Mucosa of descending colon (tissue), 3 donors: ENCODE results near the gene SEC31A. TPM values are rescaled to one million over a fixed set of nuclear protein-coding genes. Genes with fewer than 3 reads are reported as not detected.

Experiments used
- ATAC-seq: fragments of 200-7000 bp; cut with Tn5 transposase; one replicate; pipeline ENCODE4 v1.9.1; 2020; ENCODE audit warnings: mild to moderate bottlenecking, moderate library complexity
- DNase-seq, 3 donors: peaks; one replicate each; pipeline ENCODE4 v3.0.0-alpha.2; 2020
- H3K36me3 ChIP-seq: fragments of 200-600 bp; one replicate; pipeline ENCODE4 v1.8.0; 2021; ENCODE audit warnings: low read depth, mild to moderate bottlenecking
- H3K4me1 ChIP-seq: fragments of 200-600 bp; one replicate; pipeline ENCODE4 v1.8.0; 2021; ENCODE audit warnings: low read depth, mild to moderate bottlenecking
- H3K4me3 ChIP-seq: fragments of 200-600 bp; one replicate; pipeline ENCODE4 v1.8.0; 2021; ENCODE audit warnings: mild to moderate bottlenecking
- H3K9me3 ChIP-seq: fragments of 200-600 bp; one replicate; pipeline ENCODE4 v1.8.0; 2021; ENCODE audit warnings: mild to moderate bottlenecking
- CTCF ChIP-seq: fragments of 200-600 bp; IDR thresholded peaks from one replicate; pipeline ENCODE4 v1.8.0; 2022; ENCODE audit warnings: antibody characterized with exemption, mild to moderate bottlenecking
- intact Hi-C, 2 donors: fragments of 100-400 bp; cut with DNase I in 1 of 2; cut with micrococcal nuclease in 1 of 2; formaldehyde crosslinking; loops; one replicate each; pipeline versions ENCODE4 v1.11.0 to v1.11.1; 2022; cut with DNase I, micrococcal nuclease
- total RNA-seq, 3 donors: library from RNA; stranded (reverse); fragmentation: NEBNext Ultra II Directional in 2 of 3; extraction: Animal tissue kit (Norgen Biotek cat#: 25700) in 2 of 3; gene quantifications; one replicate each; pipeline versions ENCODE4 v1.2.1 to v1.2.4, GENCODE V29; 2021 to 2023
- donor health status: DM: no; HTN: no; CAD: no; lungs with moderate emphysema.
- donor health status: DM: no; HTN: no; CAD: no.
- donor health status: DM: no; HTN: yes; CAD: no.

Gene SEC31A
- total RNA-seq, 3 donors from 2014 or later = 167 to 179 (median 176) TPM

GRCh38 chr4:82791179-82791578 is 99.8 kb downstream of the SEC31A start:
- intact Hi-C loops = no loop called here
- ATAC-seq = no peak

GRCh38 chr4:82790060-82790660 is 100.8 kb downstream of the SEC31A start:
- ATAC-seq = no peak
- no peak for DNase-seq
- Histone ChIP-seq H3K4me1 (no peaks in the 10 kb centered on the region), H3K36me3 (no peaks in the 10 kb centered on the region), H3K9me3 (no peaks in the 10 kb centered on the region), H3K4me3 (no peak overlapping the region)
- intact Hi-C loops = no loop called here
- TF ChIP-seq CTCF = no peak

More at GRCh38 chr4:82791179-82791578, 99.8 kb downstream of the SEC31A start:
- Histone ChIP-seq H3K36me3 (no peaks in the 10 kb centered on the region), H3K4me3 (no peak overlapping the region), H3K9me3 (no peaks in the 10 kb centered on the region), H3K4me1 (no peaks in the 10 kb centered on the region)
- DNase-seq = no peak
- TF ChIP-seq CTCF = no peak

- no peak for TF ChIP-seq CTCF
- no peaks in the 10 kb centered on the region for H3K4me1 ChIP-seq
- ATAC-seq = no peak
- intact Hi-C loops = no loop called here
- H3K4me3 ChIP-seq = no peak overlapping the region
- no peaks in the 10 kb centered on the region for H3K9me3 ChIP-seq
- no peak for DNase-seq
- no peaks in the 10 kb centered on the region for H3K36me3 ChIP-seq
Measured at GRCh38 chr4:82789025-82789776, 101.8 kb downstream of the SEC31A start.

GRCh38 chr4:82787342-82787741 is 103.6 kb downstream of the SEC31A start:
- Histone ChIP-seq H3K36me3 (no peaks in the 10 kb centered on the region), H3K4me1 (no peaks in the 10 kb centered on the region), H3K4me3 (no peak overlapping the region), H3K9me3 (no peaks in the 10 kb centered on the region)
- ATAC-seq (no peak), DNase-seq (no peak)
- intact Hi-C loops = no loop called here
- no peak for TF ChIP-seq CTCF

GRCh38 chr4:82786828-82787227 is 104.1 kb downstream of the SEC31A start:
- H3K9me3 ChIP-seq = no peaks in the 10 kb centered on the region
- no peaks in the 10 kb centered on the region for H3K4me1 ChIP-seq
- TF ChIP-seq CTCF = no peak
- H3K4me3 ChIP-seq = no peak overlapping the region
- intact Hi-C loops = no loop called here
- no peak for ATAC-seq
- no peak for DNase-seq
- no peaks in the 10 kb centered on the region for H3K36me3 ChIP-seq
